Measurements from ENCODE around the gene THSD4.
A peak's percentile ranks its signal among the peaks of the same experiment; 100 is the strongest.

Gene THSD4

DNA sequence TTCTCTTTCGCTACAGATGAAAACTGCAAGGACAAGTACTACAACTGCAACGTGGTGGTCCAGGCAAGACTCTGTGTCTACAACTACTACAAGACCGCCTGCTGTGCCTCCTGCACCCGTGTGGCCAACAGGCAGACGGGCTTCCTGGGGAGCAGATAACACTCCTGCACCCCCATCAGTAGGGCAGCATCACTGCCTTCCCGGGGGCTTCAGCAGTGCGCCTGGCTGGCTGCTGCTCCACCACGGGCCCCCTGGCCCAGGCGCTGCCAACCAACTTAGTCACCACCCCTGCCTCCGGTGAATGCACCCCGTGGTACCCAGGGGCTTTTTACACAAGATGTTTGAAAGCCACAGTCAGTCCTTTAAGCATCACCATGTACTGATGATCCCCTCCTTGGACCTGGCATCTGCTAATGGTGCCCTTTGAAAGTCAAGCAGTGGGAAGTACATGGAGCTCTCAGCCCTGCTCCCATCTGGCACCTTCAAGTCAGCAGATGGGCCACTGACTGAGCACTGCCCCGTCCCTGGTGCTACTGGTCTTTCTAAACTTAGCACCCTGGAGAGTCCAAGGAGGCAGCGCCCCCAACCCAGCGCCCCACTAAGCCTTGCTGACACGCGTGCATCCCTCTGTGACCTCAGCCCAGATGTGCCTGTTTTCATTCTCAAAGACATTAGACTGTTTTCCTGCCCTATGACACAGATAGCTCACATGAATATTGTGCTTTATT, 662.1 kb downstream of the THSD4 start:
- TF ChIP-seq, protein P1, sequence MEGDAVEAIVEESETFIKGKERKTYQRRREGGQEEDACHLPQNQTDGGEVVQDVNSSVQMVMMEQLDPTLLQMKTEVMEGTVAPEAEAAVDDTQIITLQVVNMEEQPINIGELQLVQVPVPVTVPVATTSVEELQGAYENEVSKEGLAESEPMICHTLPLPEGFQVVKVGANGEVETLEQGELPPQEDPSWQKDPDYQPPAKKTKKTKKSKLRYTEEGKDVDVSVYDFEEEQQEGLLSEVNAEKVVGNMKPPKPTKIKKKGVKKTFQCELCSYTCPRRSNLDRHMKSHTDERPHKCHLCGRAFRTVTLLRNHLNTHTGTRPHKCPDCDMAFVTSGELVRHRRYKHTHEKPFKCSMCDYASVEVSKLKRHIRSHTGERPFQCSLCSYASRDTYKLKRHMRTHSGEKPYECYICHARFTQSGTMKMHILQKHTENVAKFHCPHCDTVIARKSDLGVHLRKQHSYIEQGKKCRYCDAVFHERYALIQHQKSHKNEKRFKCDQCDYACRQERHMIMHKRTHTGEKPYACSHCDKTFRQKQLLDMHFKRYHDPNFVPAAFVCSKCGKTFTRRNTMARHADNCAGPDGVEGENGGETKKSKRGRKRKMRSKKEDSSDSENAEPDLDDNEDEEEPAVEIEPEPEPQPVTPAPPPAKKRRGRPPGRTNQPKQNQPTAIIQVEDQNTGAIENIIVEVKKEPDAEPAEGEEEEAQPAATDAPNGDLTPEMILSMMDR (conservative IDR thresholded peaks at IDR 0.05): no peak
- no peak overlapping the region for H3K27ac ChIP-seq

DNA sequence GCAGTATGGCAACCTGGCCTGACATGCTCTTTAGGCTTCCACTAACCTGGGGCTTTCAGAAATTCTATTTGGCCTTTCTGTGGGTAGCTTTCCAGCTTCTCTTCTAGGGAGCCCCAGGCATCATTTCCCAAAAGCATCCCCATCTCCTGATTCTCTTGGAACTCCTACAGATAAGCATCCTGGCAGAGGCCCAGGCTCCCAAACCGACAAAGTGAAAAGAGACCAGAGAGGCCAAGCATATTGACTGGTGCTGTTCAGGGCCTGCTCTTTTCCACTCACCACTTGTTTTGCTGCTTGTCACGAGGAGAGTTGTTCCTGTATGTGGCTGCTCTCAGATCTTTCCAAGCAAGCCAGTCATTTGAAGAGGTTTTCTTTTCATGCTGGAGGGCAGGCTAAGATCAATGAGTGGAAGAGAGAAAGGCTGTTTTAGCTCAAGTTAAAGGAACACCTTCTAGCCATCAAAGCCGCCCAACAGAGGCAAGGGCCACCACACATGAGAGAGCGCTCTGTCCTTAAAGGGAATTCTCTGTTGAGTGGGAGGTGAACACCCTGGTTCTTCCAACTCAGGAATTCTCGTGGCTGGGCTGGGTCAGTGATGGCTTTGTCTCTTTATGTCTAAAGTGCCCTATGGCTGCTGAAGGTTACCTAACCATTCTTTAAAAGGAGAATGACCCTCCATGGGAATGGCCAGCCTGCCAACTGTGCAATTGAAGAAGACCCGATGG, 664.0 kb downstream of the THSD4 start:
- H3K27ac ChIP-seq: no peak overlapping the region
- TF ChIP-seq, protein P1 (conservative IDR thresholded peaks at IDR 0.05): no peak

DNA sequence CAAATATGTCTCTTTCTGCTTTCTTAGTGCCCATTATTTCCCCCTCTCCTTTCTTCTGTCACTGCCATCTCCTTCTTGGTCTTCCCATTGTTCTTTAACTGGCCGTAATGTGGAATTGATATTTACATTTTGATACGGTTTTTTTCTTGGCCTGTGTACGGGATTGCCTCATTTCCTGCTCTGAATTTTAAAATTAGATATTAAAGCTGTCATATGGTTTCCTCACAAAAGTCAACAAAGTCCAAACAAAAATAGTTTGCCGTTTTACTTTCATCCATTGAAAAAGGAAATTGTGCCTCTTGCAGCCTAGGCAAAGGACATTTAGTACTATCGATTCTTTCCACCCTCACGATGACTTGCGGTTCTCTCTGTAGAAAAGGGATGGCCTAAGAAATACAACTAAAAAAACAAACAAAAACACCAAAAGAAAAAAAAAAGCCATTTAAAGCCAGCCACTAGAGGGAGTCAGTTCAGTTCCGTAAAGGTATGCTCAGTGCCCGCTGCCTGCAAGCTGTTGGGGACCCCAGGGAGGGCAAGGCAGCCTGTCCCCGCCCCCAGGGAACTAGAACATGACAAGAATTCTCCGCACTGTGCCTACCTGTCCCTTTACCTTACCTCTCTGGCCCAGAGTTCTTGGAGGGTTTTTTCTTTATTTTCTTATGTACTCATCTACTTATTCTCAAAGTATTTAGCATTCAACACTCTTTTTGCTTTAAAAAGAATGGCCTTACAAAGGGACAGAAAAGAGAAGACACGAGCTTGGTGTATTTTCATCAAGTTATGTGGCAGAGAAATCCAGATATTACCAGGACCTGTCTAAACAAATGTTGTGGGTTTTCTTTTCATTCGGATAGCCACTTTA, 665.1 kb downstream of the THSD4 start:
- TF ChIP-seq, protein P1 (conservative IDR thresholded peaks at IDR 0.05): peak; percentile 92
- peak overlapping the region; percentile 16; the same call in 1 of the 2 replicates for H3K27ac ChIP-seq

DNA sequence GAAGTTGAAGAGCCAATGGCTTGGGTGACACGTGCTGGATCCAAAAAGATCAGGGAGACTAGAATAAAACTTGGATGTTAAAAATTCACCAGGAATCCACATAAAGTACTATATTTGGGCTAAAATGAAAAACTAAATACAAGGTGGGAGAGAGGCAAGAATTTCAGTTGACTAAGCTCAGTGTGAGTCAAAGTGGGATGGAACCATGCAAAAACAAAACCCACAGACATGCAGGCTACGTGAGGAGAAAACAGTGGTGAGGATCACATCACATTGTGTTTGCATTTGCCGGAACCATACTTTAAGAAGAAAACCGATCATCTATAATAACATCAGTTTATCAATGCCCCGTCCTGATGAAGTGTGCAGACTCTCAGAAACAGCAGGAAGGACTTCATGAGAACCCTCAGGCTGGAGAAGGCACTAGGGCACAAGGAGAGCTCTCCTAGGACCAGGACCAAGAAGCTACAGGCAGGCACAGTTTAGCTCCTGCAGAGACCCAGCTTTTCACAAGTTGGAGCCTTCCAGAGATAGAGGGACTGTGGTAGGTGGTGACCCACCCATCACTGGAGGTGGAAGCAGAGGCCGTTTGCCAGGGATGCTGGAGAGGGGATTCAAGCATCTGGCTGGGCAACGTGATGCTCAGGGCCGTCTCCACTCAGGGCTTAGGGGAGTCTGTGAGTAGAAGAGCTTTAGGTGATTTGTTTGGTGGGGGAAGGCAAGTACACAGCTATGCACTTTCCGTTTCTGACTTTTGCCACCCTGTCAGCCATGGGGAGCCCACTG, 666.1 kb downstream of the THSD4 start:
- H3K27ac ChIP-seq: no peak overlapping the region

DNA sequence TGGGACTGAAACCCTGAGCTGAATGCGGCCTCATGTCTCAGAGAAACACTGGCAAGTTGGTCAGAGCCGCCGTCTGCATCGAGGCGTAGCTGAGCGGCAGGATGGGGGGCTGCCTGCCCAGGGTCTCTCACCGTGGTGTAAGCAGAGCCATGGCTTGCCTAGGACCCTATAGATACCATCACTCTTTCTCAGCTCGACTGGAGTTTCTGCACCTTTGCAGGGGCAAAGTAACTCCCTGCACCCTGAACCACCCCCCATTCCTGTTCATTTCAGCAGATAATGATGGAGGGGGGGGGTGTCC, 666.6 kb downstream of the THSD4 start:
- no peak overlapping the region for H3K27ac ChIP-seq
- TF ChIP-seq, protein P1 (conservative IDR thresholded peaks at IDR 0.05): no peak

More for the DNA sequence above, 666.1 kb downstream of the THSD4 start:
- TF ChIP-seq, protein P1 (conservative IDR thresholded peaks at IDR 0.05): no peak

DNA sequence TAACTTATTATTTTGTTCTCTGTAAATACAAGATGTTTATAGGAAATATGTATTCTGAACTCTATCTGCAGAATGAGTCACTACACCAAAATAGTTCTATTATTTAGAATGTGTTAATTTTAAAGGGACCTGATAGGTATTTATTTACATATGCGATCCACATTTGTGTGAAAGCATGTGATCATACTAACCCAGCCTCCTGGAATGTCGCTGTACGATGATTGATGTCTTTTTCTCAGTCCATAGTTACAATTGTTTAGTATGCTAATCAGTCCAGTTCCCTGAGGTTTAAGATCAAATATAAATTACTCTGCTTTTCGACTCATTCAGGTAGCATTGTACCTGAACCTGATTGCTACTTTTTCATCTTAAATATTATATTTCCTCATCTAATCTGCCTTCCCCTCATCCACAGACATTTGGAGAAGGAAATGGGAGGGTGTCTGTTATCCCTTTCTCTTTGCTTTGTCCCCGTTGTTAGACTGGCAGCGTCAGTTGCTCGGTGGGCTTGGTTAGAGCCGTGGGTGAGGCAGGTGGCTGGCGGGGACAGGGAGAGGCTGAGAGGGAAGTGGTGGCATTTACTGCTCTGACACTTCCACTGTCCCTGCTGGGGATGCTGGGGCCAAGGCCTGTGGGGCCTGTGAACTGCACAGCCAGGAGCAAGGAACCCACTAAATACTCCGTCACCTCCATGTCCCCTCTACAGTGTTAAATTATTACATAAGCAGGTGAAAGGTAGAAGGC, 667.3 kb downstream of the THSD4 start:
- H3K27ac ChIP-seq: no peak overlapping the region
- TF ChIP-seq, protein P1 (conservative IDR thresholded peaks at IDR 0.05): no peak

Data from VCaP (cell line).